GM18951 (cell line): ENCODE data around the gene HS3ST5.

Experiments
- POLR2A ChIP-seq: IDR thresholded peaks from 4 replicates; pipeline ENCODE4 v1.6.1; 2011; ENCODE audit warnings: mild to moderate bottlenecking; ENCODE audit not compliant: insufficient read length, insufficient read depth; ENCODE audit errors: extremely low read depth
- in situ Hi-C: fragments of 300-500 bp; cut with MboI; formaldehyde crosslinking; loops from one replicate; pipeline ENCODE4 v1.12.0; 2022; ENCODE audit warnings: low sequenced_read_pairs, mixed read lengths, inconsistent platforms; ENCODE audit not compliant: unreplicated experiment

HS3ST5 gene

DNA sequence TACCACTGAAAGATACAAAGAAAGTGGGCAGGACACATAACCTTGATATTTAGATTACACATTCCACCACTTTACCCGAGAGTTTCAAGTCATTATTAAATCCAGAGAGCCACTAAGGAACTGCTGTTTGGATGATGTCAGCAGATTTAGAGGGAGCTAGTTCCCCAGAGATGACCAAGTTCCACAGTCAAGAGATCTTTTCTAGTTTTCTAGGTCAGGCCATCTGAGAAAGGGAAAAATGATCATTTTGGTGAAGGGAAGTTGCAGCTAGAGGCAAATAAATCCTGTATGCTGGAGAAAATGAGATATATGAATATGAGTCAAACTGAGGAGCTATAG, 147.8 kb downstream of the HS3ST5 start:
- no peak for TF ChIP-seq POLR2A
- in situ Hi-C loops, result no loop called here

DNA sequence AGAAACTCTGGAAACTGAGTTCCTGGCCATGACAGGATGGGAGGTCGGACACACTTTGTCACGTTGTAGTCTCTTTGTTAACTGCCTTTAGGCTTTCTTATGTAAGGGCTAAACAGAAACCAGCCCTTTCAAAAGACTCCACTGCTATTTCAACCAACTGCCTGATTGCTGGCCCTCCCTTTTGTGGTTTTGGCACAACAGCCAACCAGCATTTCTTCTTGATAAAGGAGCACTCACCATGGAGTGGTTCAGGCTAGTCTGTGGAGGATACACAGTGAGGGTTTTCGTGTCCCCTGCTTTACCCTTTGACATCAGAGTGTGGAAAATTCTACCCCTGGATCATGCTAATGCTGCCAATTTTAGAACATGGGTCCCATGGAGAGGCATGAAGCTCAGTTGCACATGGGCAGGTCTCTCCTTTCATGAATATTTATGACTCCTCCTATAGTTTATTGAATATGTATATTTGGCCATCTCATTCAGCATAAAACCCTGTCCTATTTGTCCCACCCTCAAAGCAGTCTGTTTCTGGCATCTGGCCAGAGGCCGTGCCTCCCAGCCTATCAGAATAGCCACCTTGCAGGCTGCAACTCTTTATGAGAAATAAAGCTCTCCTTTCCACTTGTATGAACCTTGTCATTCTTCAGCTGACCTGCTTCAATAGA, 148.3 kb downstream of the HS3ST5 start:
- in situ Hi-C loops, result no loop called here
- TF ChIP-seq POLR2A, result no peak

DNA sequence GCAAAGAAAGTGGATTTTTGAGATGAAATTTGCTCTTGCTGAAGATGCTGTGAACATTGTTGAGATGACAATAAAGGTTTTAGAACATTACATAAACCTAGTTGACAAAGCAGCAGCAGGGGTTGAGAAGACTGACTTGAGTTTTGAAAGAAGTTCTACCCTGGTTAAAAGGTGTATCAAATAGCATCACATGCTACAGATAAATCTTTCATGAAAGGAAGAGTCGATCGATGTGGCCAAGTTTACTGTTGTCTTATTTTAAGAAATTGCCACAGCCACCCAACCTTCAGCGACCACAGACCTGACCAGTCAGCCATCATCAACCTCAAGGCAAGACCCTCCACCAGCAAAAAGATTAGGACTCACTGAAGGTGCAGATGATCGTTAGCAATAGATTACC, 155.3 kb downstream of the HS3ST5 start:
- in situ Hi-C loops, result no loop called here
- TF ChIP-seq POLR2A, result no peak

DNA sequence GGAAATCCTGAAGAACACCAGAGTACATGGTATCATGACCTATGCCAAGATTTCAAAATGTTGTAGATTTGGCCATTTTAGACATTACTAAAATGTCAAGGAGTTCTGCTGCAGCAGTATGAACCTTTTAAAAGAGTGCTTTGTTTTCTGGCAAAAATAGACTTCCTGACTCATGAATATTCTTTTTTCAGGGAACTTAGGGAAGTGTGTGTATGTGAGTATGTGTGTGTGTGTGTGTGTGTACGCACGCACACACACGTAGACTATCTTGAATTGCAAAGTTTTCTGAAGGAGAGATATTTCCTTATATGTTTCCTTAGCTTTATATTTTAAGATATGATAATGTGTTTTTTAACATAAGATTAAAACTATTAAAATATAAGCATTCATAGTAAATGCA, 161.2 kb downstream of the HS3ST5 start:
- in situ Hi-C loops, result no loop called here
- TF ChIP-seq POLR2A, result no peak

DNA sequence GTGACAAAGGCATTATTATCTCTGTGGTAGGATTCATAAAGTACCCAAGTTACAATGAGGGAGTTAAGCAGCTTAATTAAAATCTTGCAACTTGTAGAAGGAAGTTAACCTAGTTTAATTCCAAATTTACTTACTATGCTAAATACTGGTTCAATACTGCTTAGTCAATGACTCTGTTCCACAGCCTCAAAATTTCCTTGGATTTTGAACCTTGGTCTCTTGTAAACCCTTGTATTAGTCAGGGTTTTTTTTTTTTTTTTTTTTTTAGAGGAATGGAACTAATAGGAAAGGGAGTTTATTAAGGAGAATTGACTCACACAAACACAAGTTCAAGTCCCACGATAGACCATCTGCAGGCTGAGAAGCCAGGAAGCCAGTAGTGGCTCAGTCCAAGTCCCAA, 163.4 kb downstream of the HS3ST5 start:
- in situ Hi-C loops, result no loop called here
- no peak for TF ChIP-seq POLR2A

DNA sequence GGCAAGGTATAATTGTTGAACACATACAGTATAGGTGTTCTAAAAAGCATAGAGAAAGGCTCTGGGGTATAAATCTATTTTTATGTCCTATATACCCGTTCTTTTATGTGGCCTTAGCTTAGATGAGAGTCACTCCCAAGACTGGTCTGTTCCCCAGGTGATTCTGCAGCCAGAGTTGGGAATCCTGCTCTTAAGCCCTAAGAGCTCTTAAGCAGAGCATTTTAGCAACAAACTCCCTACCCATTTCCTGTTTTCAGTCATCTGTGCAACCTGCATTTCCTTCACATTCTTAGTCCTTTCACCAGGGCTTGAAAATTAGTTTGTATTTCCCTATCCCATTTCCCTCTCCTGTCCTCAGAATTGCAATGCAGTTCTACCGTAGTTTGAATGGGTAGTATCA, 166.1 kb downstream of the HS3ST5 start:
- in situ Hi-C loops, result no loop called here
- no peak for TF ChIP-seq POLR2A

DNA sequence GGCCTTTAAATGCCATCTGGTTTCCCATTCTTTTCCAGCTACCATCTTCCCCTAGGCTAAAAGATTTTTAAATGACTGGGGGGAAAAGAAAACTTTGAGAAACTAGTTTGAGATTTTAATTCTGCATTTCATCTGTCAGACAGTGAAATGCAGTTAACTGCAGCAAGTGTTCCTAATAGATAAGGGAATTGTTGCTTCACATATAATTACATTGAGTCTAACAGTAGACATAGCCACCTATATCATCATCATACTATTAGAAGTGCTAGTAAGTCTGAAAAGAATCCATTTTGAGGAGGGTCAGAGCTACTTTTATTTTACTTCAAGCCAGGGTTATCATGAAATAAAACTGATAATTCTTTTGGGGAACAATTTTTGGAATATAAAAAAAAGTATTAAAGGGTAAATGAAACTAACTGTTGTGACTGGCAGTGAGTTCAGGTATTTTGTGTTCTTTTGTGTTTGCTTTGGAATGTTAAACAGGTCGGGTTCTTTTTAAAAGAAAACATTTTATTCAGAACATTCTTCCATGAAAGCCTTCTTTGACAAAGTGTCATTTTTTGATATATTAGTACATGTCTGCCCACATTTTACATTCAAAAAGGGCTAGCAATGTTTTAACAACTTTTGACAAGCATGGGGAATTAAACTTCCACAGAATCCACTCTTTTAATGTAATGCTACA, 170.1 kb downstream of the HS3ST5 start:
- no peak for TF ChIP-seq POLR2A
- in situ Hi-C loops, result no loop called here

DNA sequence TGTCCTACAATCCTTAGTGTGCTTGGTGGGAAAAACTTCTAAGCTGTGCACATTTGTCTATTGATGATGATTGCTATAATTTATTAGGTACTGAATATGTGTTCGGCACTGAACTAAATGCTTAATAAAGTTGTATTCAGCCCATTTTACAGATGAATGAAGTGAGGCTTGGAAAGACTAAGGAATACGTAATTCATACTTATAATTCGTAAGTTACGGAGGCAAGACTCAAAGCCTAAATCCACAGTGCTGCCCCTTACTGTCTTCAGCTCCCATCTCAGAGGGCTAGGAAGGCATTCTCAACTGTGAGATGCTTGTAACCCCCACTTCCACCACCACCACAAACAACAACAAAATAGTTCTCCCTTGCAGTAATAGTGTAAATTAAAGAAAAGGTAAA, 171.3 kb downstream of the HS3ST5 start:
- in situ Hi-C loops, result no loop called here
- no peak for TF ChIP-seq POLR2A

DNA sequence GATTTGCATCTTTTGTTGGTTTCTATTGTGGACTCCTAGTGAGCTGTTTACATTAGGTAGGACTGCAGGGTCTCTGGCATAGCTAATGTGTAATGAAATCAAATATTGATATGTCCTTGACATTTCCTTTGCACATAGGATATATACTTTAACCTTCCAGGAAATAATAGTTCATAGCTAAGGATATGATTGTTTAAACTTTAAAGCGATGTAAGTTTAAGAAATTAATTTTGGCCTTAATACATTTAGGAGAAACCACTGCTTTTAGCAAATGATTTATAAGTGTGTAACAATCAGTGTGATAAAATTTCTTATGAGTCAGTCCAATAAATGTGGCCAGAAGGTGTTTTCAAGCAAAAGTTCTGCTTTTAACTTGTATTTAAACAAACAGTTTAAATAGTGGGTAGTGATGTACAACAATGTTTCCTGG, 171.8 kb downstream of the HS3ST5 start:
- in situ Hi-C loops, result no loop called here
- TF ChIP-seq POLR2A, result no peak

DNA sequence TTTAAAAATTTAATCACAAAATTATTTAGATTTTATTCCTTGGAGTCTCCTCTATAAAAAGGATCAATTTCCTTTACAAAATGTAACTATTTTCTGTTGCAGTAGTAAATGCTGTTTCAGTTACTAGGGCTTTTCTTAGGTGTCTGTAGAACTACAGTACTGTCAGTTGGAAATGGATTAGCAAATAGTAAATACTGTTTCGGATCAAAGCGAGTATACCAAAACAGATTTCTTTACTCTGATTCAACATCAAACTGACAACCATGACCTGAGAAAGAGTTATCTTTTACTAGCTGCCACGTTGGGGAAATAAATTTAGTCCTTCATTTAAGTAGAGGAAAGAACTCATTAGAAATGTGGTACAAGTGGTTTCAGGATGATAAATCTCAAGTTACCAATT, 172.5 kb downstream of the HS3ST5 start:
- in situ Hi-C loops, result no loop called here
- no peak for TF ChIP-seq POLR2A

DNA sequence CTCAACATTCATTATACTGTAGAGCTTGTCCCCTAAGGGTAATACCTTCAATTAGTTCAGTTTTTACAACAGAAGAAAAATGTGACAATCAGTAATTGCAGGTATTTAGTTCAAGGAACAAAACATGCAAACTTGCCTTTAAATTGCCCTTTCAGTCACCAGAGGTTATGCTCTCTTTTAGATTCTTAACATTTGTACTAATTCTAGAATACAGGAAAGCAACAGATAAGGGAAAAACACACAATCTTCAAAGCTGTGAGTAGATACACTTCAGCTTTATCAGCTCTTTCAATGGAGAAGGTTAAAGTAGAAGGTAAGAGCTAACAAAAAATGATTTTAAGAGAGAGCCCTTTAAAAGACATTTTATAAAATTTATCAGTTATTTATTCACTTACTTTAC, 173.1 kb downstream of the HS3ST5 start:
- TF ChIP-seq POLR2A, result no peak
- in situ Hi-C loops, result no loop called here

DNA sequence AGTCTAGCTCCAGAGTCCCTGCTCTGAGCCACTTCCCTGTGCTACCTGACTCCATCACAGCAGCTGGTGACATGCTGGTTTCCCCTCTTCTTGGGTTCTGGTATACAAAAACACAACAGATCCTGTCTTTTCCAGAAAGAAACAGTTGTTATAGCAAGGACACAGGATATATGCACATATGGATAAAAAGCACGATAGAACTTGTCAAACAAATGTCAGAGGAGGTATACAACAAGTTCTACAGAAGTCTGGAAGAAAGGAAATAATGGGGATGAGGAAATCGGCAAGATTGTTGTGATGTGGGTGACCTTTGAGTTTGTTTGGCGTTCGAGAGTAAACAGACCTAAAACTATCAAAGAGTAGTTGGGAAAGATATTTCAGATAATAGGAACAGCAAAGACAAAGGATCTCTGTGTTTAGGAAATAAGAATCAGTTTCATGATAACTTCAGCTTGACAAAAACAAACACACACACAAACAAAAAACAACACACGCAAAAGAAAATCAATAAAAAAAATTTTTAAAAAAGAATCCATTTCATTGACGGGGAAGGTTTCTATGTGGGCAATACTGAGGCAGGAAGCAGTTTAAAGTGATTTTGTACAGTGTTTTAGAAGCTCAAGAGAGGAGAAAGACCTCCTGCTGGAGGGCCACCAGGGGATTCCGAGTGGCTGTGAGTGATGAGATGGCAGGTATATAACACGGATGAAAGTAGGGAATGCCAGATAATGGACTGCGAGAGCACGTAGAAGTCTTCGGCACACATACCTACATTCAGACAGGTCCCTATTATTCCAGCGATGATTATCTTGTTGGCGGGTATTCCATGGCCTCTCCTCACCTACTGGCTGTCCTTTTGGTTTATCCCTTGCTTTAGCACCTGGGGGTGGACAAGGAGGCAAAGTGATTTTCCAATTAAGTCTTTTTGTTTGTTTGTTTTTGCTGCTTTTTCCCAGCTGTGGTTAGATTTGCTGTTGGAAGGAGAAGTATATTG, 174.9 kb downstream of the HS3ST5 start:
- no peak for TF ChIP-seq POLR2A
- in situ Hi-C loops, result no loop called here

DNA sequence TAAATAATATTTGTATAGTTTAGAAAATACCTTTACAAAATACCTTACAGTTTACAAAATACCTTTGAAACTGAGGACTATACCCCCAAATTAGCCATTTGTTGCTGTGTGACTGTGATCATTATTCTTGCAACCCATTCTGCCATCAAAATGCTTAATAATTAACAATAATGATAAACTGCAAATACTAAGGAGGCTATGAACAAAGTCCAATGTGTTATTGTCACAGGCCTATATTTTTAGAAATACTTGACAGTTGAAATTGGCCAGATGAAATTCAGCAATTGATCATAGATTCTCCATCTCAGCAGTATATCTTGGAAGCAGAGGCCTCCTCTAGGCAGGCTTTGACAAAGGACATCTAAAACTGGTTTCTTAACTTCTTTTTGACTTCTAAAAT, 178.6 kb downstream of the HS3ST5 start:
- in situ Hi-C loops, result no loop called here
- no peak for TF ChIP-seq POLR2A
